Measurements from ENCODE around the gene COL25A1.

COL25A1 gene

DNA sequence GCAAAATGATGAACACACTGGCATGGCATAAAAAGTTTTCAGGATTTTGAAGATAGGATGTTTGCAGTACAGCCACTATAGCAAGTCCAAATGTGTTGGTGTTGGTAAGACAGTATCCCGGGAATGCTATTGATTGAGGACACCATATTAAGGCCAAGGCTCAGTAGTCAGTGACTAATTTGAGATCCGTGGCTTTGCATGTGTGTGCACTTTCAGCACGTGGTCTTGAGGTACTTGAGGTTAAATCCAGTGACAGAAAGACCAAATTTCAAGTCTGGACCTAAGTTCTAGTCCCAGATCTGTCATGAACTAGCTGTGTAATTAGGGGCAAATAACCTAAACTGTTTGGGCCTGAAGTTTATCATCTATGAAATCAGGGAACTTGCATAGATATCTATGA is 463.1 kb downstream of the COL25A1 start:
- no peak for DNase-seq

DNA sequence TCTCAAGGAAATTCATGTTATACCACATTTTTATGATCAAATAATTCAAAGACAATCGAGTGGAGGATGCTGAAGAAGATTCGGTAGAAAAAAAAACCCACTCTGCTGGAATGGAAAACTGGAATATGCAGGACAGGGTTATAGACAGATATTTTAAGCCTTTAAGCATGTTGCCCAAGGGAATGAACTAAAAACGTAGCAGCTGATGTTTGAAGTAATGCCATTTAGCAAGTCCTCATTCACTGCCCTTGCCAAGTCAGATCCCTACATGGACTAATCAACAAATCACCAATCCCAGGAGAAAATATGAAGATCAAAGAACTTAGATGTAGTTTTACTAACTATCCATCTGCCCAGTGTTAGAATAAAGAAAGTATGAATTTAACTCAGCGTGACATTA is 464.0 kb downstream of the COL25A1 start:
- no peak for DNase-seq

DNA sequence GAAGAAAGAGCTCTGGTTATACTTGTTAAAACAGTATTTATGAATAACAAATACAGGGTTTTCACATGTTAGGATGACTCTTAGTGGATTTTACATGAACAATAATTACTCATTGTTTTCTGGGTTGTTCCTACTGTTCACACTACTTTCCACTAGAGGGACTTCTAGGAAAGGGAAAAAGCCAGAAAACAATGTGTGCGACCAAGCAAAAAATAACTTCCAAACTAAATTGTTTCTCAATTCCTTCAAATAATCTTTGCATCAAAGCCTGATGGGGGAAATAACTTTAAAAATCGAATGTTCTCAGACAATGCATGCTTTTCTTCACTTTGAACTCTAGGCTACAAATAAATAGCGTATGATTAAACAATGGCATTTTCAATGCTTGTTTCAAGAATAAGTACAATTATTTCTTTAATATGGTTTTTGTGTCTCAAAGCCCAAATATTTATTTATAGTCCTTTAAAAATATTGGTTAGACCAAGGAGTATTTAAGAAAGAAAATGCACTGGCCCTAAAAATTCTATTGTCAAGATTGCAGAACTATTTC is 467.5 kb downstream of the COL25A1 start:
- DNase-seq, result no peak

DNA sequence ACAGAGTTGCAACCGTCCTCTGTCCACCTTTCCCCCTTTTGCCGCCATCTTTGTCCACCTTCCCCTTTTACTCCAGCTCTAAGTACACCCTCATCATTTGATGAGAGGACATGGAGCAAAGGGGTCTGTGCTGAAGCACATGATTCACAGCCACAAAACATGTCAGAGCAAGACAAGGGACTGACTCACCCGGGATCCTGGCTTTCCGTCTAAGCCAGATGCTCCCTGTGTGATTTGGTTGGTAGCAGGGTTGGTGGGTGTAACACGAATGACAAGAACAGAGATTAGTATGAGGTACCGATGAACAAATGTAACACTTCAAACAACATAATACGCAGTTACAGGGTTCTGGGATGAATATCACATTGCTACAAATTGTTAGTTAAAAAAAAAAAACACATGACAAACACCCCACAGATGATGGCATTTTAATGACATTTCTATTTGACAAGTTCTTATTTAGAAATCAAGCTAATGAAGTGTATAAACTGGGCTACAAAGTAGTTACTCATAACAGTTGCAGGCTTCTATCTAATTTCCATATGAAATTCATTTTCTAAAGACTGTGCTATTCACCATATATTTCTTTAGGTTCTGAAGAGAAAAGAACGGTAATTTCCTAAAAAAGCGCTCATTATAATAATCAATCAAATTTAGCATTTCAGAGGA is 468.2 kb downstream of the COL25A1 start:
- DNase-seq, result no peak

DNA sequence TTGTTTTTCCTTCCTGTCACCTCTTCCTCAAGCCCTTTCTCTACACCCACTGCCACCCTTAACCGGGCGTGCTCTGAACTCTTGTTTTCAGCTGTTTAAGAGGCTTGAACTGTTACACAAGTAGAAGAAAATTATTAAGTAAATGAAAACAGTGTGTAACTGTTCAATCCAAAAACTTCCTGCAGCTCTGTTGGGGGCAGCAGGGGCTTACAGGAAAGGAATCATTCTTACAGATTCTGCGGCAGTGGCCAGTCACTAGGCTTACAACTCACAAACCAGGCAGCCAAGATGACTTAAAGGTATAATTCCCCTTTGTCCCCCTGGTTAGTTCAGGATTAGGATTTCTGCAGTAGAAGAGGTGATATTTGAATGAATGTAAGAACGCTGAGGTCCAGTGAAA is 469.4 kb downstream of the COL25A1 start:
- no peak for DNase-seq

DNA sequence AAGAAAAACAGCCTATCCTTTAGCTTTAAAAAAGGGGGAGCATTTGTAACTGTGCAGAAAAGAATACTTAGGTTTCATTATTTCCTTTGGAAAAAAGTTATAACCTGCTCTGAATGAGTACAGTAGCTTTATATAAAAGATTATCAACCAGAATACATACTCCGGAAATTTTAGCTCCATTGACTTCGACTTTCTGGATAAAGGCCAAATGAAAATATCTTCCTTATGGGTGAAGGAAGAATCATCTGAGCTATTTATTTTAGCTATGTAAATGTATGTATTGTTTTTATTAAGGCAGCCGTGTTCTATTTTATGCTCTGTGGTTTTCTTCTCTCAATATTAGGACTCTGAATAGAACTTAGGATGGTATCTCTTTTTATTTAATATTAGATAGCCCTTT is 470.6 kb downstream of the COL25A1 start:
- DNase-seq, result no peak

DNA sequence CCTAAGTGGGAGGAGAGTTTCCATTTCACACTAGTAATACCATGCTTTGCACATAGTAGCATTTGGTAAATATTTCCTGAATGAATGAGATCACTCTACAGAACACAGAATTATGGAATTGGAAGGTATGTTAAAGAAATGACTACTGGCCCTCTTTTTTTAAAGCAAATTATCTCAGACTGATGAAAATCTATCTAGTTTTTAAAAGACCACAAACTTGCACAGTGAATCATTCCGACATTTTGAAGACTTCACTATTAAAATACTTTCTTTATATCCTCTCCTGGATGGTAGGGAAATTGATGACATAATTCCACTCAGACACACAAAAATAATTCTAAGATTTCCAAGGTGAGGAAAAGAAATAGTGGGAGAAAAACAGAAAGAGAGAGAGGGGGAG is 471.2 kb downstream of the COL25A1 start:
- DNase-seq, result no peak

DNA sequence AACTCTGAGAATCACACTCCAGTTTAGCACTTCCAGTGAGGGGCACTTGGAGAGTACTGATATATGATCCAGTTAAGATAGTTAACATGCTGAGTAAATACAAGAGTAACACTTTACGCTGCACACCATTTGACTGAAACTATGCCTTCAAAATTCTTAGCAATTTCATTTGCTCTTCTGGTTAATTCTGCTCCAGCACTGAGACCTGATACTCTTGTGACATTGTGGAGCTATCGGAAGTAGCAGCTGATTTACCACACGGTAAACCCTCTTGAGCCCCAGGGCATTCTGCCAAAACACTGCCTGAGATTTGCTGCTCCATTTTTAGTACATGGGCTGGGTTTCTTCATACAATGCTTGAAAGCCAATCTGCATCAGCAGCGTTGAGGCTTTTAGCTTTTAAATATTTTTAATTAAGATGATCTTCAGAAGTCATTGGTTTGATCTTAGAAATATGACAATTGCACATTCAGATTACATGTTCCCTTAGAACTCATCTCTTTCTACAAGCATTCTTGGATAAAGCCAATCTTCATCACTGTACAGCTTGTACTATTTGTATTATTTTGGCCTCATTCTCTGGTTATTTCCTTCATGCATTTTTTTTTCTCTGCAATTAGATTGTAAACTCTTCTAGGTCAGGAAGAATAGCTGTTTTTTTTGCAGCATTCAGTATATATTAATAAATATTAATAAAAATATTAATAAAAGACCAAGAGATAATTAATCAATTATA is 471.8 kb downstream of the COL25A1 start:
- DNase-seq, result no peak

DNA sequence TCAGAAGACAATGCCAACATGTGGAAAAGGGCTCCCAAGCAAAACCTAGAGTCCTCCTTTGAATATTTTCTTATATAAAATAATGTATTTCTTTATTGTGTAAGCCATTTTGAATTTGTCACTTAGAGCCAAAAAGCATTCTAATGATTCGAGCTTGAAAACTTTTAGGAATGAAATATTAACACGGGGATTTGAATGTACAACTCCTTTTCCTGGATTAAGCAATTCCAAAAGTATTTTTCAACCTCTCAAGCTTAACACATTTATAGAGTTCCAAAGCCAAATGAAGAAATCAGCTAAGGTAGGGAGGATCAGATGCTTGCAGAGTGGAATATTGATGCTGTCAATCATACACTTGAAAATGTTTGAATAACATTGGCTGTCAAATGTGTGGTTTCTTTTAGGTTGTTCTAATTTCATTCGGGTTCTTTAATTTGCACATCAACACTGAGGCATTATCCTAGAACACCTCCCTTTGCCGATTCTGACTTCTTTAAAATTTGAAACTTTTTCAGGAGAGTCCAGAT is 472.4 kb downstream of the COL25A1 start:
- no peak for DNase-seq

DNA sequence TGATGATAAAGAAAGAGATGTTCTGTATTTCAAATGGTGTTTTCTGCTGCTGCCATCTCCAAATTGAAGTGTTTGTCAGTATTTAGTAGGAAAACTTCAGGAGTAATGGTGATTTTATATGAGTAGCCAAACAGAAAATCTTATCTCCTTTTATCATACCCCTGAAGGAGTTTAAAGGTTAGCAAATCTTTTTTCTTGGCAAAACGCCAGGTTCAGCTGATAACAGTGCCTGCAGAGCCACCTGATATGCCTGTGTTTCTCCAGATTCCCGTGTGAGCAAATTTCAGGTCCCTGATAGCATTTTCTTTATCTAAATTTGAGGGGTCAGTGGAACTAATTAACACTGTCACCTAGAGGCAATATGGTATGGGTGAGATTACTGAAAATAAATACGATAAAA is 473.8 kb downstream of the COL25A1 start:
- DNase-seq, result no peak

DNA sequence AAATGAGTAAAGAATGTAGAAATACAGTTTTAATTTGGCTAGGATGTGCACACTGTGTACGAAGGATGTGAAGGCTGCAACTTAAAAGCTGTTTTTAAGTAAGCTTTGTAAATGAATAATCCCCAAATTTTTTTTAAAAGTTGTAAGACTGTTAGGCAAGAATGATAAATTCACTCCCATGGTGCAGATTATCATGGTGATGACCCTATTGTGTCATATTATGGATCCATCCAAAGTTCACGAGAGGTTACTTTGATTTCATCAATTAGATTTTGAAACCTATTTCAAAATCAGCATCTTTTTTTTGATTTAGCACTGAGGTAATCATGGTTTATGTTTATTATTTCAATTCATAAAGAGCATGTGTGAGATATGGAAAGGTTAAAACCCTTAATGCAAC is 476.7 kb downstream of the COL25A1 start:
- DNase-seq, result no peak

DNA sequence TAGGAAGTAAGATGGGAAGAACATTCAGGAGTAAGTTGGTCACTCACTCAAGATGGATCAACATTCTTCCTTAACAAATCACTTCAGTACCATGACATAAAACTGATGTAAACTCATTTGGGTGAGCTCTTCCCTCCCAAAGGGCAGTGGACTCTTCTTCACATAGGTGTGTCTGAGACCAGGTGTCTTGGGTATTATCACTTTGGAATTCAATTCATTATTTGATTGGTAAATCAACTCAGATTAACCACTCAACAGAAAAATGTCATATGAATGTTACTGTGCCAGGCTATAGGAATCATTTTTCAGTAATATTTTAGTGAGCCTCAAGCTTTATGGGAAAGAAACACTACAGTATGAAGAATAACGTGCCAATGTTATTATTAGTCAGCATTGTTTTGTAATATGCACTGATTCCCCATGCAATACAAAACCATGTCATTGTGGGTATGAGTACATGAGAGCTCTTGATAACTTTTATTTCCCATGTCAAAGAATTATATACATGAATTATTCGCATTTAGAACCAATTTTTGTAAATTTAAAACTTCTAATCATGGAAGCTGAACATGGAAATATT is 481.0 kb downstream of the COL25A1 start:
- no peak for DNase-seq

DNA sequence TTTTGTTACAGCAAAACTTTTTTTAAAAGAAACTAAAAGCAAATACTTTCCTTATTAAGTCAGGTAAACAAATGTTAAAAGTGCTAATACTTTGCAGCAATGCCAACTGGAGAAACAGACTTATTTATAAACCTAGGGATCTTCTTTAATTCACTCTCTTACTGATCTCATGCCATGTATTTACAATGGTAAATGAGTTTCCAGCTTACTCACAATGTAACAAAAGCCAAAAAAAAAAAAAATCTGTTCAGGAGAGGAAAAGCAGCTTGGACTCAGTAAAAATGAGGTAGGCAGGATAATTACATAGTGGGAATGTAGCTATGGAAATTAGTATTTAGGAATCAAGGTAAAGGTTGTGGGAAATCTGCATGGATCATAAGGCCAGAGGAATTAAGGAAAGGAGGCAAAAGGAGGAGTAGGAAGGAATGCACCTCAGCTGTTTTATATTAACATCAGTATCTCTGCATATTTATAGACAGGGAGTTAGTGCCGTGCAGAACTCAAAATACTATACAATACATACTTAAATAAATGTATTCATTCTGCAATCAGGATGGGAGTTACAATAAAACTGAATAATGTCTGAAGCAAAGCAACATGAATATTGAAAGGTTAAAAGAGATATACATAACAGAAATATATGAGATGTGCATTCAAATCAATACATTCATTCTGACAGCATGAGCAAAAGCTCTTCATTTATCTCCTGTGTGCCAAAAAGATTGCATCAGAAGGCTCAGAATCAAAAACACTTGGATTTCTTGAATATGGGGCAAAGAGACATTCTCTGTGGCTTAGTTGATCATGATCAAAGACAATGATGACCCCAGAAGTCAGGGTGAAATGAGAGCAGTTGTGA is 481.7 kb downstream of the COL25A1 start:
- DNase-seq, result no peak

DNA sequence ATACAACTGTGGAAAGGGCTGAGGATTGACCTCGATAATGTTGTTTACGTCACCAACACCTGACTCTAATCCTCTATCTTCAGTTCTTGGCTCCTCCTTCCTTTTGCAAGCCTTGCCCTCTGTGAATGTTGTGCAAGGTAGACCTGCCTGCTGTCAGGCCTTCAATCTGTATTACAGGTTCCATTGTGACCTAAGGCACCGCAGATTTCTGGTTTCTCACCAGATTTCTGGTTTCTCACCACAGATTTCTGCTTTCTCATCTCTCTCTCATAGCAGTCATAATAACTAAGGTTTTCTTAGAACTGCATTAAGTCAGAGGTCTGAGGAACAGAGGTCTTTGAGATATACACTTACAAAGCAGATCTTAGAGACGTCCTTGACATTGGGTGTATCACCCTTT is 488.1 kb downstream of the COL25A1 start:
- DNase-seq, result no peak

DNA sequence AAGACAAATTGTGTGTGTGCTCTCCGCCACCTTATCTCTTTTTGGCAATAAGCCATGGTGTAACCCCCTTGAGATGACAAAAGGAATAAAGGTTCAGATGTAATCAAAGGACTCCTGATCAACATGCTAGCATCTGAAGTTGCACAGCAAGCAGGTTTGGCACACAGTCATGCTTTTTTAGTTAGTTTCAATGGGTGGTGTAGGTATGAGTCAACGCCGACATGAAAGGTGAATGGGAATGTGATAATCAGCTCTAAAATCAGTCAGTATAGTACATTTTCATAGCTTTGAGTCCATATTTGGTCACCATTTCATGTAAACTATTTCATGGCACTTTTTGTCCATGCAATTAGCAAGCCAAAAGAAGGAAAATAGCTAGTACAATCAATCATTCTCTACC is 489.2 kb downstream of the COL25A1 start:
- DNase-seq, result no peak

DNA sequence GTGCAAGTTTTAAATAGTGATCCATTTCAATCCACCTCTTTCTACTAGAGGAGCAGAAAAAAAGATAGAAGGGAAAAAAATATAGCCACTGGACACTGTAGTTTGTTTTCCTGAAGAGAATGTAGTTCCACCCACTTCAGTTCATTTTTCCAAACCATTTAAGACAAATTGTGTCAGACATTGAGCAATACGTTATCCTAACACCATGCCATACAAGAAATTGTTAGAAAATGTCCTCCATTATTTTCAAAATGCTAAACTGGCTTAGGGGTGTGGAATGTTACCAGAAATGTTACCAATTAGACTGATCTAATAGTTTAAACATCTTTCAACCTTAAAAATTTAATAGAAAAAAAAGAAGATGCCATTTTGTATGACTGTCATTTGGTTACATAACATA is 491.0 kb downstream of the COL25A1 start:
- no peak for DNase-seq

DNA sequence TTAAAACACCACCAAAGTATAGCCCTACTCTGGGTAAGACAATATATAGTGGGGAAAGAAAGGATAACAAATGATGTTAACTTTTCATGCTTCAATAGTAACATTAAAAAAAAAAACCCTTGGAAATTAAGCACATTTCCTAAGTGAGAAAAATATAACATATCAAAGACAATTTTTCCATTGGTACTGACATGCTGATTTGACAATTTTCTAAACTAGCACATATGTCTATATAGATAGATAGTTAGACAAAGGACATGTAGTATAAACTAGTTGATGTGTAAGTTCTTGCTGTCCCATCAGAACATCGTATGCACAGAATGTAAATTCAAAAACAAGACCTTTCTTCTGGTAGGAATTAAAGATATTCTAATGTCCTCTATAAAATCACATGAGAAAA is 492.4 kb downstream of the COL25A1 start:
- DNase-seq, result no peak

DNA sequence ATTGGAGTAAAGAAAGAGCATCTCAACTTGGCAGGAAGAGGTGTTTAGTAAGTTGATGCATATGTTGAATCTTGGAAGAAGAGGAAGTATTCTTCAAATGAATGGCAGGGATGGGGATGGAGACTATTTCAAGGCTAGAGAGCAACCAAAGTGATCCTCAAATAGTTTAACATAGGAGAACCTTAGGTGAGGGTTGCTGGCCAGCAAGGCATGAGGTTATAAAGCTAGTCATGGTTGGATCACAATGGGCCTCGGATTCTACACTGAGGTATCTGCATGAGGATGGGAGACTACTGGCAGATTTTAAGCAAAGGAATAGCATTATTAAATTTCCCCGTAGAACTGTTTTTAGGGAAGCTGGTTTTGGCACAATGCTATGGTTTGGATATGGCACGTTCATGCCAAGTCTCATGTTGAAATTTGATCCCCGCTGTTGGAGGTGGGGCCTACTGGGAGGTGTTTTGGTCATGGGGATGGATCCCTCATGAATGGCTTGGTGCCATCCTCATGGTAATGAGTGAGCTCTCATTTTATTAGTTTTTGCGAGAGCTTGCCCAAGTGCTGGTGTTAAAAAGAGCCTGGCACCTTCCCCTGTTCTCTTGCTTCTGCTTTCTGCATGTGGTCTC is 497.7 kb downstream of the COL25A1 start:
- no peak for DNase-seq

DNA sequence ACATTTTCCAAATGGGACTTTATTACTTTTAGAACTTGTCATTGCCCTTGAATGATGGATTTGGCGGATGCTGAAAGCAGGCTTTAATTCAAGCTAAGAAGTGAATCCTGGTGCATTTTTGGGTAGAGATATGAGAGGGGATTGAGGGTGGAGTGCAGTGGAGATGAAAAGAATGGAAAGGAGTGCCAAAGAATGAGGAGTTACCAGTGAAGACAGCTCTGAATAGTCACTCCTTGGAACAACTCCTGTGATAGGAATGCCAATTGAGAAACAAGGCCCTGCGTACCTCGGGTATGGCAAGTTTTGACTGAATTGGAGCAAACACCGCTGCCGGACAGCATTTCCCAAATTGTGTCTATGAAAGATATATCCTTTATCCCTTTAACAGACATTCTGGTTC is 503.2 kb downstream of the COL25A1 start:
- no peak for DNase-seq

DNA sequence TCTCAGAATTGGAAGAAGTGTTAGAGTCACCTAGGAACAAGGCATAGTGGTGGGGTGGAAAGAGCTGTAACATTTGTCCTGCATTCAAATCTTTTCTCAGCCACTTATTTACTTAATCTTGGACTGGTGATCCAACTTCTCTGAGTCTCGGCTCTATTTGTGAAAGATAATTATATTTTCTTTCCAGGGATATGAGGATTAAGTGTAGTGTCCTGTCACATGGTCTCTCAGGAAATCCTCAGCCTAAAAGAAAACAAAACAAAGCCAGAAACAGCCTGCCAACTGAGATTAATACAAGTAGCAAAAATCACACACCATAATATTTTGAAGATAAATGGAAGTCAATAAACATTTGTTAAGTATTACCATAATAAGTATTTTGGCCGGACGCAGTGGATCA is 506.3 kb downstream of the COL25A1 start:
- DNase-seq, result no peak

DNA sequence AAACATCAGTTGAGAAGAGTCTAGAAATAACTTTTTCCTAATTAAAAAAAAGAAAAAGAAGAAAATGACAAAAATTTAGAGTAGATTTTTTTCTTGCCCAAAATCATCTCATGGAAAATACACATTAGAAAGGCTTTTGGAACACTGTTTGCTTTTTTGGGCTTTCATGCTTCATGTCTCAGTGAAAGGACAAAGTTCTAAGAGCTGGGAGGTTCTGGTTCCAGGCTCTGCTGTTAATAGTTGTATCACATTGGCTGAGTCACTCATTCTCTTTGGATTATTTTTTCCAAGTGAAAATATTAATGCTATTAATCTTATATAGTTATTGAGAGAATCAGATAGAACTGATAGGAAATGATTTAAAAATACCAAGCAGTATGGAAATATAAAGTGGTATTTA is 506.7 kb downstream of the COL25A1 start:
- DNase-seq, result no peak

DNA sequence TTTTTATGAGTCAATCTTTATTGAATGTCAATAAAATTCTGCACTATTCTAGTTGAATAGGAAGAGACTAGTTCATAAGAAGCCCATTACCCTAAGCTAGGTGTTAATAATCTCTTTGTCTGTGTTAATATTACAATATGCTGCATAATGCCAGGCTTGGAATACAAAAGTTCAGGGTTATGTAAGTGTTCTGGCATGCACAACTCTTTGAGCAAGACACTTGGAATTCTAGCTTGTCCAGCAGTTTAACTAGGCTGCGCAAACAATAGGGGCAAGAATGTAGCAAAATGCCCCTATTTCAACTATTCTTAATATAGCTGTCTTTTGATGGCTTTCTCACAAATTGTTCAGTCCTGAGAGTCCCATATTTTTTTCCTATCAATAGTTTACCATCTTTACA is 508.3 kb downstream of the COL25A1 start:
- no peak for DNase-seq

DNA sequence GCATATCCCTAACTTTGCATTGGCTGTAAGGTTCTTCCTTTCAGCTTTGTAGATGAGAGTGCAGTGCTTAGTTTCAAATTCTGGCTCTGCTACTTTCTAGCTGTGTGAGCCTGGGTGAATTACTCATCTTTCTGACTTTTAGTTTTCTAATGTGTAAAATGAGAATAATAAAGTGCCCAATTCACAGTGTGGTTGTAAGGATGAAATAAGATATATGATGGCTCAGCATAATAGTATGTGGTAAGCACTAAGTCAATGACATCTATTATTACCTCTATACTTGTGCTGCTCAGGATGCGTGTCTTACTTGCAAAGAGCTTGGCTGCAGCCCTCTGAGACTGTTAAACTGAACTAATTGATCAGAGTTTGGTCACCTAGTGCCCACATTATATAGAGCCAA is 509.0 kb downstream of the COL25A1 start:
- DNase-seq, result no peak
